ENCODE measurements around the gene PDIK1L.
A peak's percentile ranks its signal among the peaks of the same experiment; 100 is the strongest.

Gene PDIK1L

DNA sequence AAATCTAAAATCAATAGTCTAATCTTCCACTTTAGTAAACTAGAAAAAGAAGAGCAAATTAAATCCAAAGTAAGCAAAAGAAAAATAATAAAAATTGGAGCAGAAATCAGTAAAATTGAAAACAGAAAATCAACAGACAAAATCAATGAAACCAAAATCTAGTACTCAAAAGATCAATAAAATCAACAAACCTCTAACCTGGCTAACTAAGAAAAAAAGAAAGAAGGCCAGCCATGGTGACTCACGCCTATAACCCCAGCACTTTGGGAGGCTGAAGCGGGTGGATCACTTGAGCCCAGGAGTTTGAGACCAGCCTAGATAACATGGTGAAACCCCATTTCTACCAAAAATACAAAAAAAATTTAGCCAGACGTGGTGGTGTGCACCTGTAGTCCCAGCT lies 22.8 kb downstream of the PDIK1L start:
- TF ChIP-seq CTCF (IDR thresholded peaks at IDR 0.05; ENCODE audit: control insufficient read depth, extremely low read depth, insufficient read depth), result no peak
- H3K4me3 ChIP-seq (ENCODE audit: low read depth, low read length), result no peak overlapping the region
- DNase-seq (ENCODE audit: low read depth), result no peak

DNA sequence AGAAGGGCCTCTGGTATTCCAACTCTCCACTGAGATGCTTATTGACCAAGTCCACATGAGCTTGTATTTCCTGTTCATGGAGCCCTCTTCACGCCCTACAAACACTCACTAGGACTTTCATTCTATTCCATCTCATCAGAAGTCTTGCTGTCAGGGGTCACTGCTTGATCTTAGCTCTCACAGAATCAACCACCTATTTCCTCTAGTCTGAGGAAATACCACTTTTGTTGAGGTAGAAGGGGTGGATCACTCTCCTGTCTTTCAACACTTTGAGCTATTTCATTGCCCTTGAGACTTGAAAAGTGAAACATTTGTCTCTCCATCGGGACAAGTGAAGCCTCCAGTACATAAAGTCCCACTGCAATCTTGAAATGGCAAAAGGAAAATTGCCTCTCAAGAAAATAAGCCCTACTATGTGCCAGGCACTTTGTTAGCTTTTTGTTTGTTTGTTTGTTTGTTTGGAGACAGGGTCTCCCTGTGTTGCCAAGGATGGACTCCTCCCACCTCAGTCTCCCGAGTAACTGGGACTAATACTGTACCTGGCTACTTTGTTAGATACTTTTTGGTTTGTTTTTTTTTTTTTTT lies 27.4 kb downstream of the PDIK1L start:
- no peak overlapping the region for H3K4me3 ChIP-seq (ENCODE audit: low read depth, low read length)
- no peak for DNase-seq (ENCODE audit: low read depth)

GRCh38 chr1:26142159-26142558 lies 30.5 kb downstream of the PDIK1L start:
- no peak for DNase-seq (ENCODE audit: low read depth)
- TF ChIP-seq CTCF (IDR thresholded peaks at IDR 0.05; ENCODE audit: control insufficient read depth, extremely low read depth, insufficient read depth), result no peak
- no peak overlapping the region for H3K4me3 ChIP-seq (ENCODE audit: low read depth, low read length)

More for the DNA sequence above, 27.4 kb downstream of the PDIK1L start:
- no peak for TF ChIP-seq CTCF (IDR thresholded peaks at IDR 0.05; ENCODE audit: control insufficient read depth, extremely low read depth, insufficient read depth)

GRCh38 chr1:26145041-26145959 lies 33.7 kb downstream of the PDIK1L start:
- DNase-seq (ENCODE audit: low read depth), result peak; percentile 18
- no peak overlapping the region for H3K4me3 ChIP-seq (ENCODE audit: low read depth, low read length)
- peak; percentile 50 for TF ChIP-seq CTCF (IDR thresholded peaks at IDR 0.05; ENCODE audit: control insufficient read depth, extremely low read depth, insufficient read depth)

- DNase-seq (ENCODE audit: low read depth), result no peak
These were observed 34.3 kb downstream of the PDIK1L start for GRCh38 chr1:26145960-26146294.

DNA sequence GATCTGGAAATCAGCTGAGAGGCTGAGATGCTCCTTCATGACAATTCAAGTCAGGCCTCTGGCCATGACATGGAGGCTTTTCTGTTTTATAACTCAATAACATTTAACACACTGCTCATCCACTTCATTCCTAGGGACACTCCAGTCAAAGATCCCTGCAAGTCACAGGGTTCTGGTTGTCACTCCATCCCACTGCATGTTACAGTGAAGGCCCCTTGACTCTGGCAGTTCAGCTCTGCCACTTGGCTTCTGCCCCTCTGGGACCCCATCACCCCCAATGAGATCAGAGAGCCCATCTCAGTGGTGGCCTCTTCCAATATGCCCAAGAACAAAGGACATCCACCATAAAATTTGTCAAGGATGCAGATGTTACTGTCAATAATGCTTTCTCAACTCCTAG lies 37.3 kb downstream of the PDIK1L start:
- H3K4me3 ChIP-seq (ENCODE audit: low read depth, low read length), result no peak overlapping the region
- DNase-seq (ENCODE audit: low read depth), result no peak
- TF ChIP-seq CTCF (IDR thresholded peaks at IDR 0.05; ENCODE audit: control insufficient read depth, extremely low read depth, insufficient read depth), result no peak

More at GRCh38 chr1:26145960-26146294, 34.3 kb downstream of the PDIK1L start:
- no peak overlapping the region for H3K4me3 ChIP-seq (ENCODE audit: low read depth, low read length)
- TF ChIP-seq CTCF (IDR thresholded peaks at IDR 0.05; ENCODE audit: control insufficient read depth, extremely low read depth, insufficient read depth), result no peak

Data from LNCaP clone FGC (cell line).